ENCODE data around the gene C1QTNF1.

GRCh38 chr17:79085921-79086551 is 62.1 kb downstream of the C1QTNF1 start:
- TF ChIP-seq, protein P1, sequence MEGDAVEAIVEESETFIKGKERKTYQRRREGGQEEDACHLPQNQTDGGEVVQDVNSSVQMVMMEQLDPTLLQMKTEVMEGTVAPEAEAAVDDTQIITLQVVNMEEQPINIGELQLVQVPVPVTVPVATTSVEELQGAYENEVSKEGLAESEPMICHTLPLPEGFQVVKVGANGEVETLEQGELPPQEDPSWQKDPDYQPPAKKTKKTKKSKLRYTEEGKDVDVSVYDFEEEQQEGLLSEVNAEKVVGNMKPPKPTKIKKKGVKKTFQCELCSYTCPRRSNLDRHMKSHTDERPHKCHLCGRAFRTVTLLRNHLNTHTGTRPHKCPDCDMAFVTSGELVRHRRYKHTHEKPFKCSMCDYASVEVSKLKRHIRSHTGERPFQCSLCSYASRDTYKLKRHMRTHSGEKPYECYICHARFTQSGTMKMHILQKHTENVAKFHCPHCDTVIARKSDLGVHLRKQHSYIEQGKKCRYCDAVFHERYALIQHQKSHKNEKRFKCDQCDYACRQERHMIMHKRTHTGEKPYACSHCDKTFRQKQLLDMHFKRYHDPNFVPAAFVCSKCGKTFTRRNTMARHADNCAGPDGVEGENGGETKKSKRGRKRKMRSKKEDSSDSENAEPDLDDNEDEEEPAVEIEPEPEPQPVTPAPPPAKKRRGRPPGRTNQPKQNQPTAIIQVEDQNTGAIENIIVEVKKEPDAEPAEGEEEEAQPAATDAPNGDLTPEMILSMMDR (IDR thresholded peaks at IDR 0.05), result no peak
- no peak for TF ChIP-seq POLR2A (IDR thresholded peaks at IDR 0.05)

Measured in testis (tissue), 2 donors.